Lung (tissue), 12 donors: ENCODE results near the gene GIPC2. TPM values are rescaled to one million over a fixed set of nuclear protein-coding genes. Genes with fewer than 3 reads are reported as not detected.
"Not testable (repeated sequence)": the region's sequence is repeated elsewhere in the genome, so short reads cannot be mapped to it uniquely, and the experiment has no call there.

ENCODE experiments used
- ATAC-seq: fragments of 200-7000 bp; cut with Tn5 transposase; one replicate; pipeline ENCODE4 v1.9.1; 2020; ENCODE audit warnings: moderate number of reproducible peaks; ENCODE audit not compliant: insufficient read depth, low FRiP score
- DNase-seq, 3 donors: peaks; one replicate each; pipeline ENCODE4 v3.0.0-alpha.2; 2013 to 2017
- H3K27ac ChIP-seq, 2 donors: one replicate each; pipeline ENCODE4 v1.5.1; 2013; ENCODE audit warnings: mild to moderate bottlenecking in 2 of 2, moderate library complexity in 2 of 2, control low read depth in 1 of 2, inconsistent platforms in 1 of 2, low read depth in 1 of 2, low read length in 1 of 2
- H3K27me3 ChIP-seq, 3 donors: one replicate each; pipeline ENCODE4 v1.5.1; 2013; ENCODE audit warnings: low read length in 2 of 3; ENCODE audit not compliant: control insufficient read depth in 3 of 3, insufficient read depth in 3 of 3
- H3K36me3 ChIP-seq, 4 donors: one replicate each; pipeline ENCODE4 v1.5.1; 2013; ENCODE audit warnings: low read length in 4 of 4, mild to moderate bottlenecking in 1 of 4, moderate library complexity in 1 of 4; ENCODE audit not compliant: control insufficient read depth in 4 of 4, insufficient read depth in 4 of 4
- H3K4me1 ChIP-seq, 5 donors: one replicate each; pipeline ENCODE4 v1.5.1; 2013; ENCODE audit warnings: low read length in 5 of 5, mild to moderate bottlenecking in 2 of 5, moderate library complexity in 1 of 5; ENCODE audit not compliant: control insufficient read depth in 5 of 5, insufficient read depth in 5 of 5
- H3K4me3 ChIP-seq: one replicate; pipeline ENCODE4 v1.5.1; 2013; ENCODE audit warnings: mild to moderate bottlenecking, control low read depth, moderate library complexity
- H3K9ac ChIP-seq, 2 donors: one replicate each; pipeline ENCODE4 v1.5.1; 2013; ENCODE audit warnings: low read length in 2 of 2, control low read depth in 1 of 2; ENCODE audit not compliant: insufficient read depth in 1 of 2
- H3K9me3 ChIP-seq, 4 donors: one replicate each; pipeline ENCODE4 v1.5.1; 2013; ENCODE audit warnings: low read length in 3 of 4, mild to moderate bottlenecking in 1 of 4, moderate library complexity in 1 of 4; ENCODE audit not compliant: control insufficient read depth in 4 of 4, insufficient read depth in 3 of 4
- CTCF ChIP-seq: IDR thresholded peaks from 2 replicates; pipeline ENCODE4 v1.5.1; 2012; ENCODE audit warnings: mild to moderate bottlenecking; ENCODE audit errors: control extremely low read depth, extremely low read depth
- WGBS, 2 donors: extraction: QIAGEN DNeasy Blood & Tissue Kit; methylation state at CpG; one replicate each; pipeline ENCODE4 v1.1.7; 2013; 5-methylcytosine and 5-hydroxymethylcytosine counted together
- polyA plus RNA-seq, 2 donors: library from polyadenylated mRNA; stranded (reverse); fragments of 200-250 nt; gene quantifications; one replicate each; pipeline ENCODE4 v1.2.1, GENCODE V29; 2013
- total RNA-seq, 2 donors: library from RNA; depleted of rRNA in 1 of 2; stranded (reverse); fragments of >200 nt in 1 of 2; gene quantifications; one replicate each; pipeline ENCODE4 v1.2.1, GENCODE V29; 2014 to 2021
- donor health status: control.
- donor health status: control.
- donor health status: Bipolar disorder and iron deficiency.
- donor health status: healthy.
- donor health status: DM: yes; HTN: yes; CAD: no.

GIPC2 gene
- total and polyA plus RNA-seq, 4 donors, result 0.94 to 2.5 (median 1.8) TPM

DNA sequence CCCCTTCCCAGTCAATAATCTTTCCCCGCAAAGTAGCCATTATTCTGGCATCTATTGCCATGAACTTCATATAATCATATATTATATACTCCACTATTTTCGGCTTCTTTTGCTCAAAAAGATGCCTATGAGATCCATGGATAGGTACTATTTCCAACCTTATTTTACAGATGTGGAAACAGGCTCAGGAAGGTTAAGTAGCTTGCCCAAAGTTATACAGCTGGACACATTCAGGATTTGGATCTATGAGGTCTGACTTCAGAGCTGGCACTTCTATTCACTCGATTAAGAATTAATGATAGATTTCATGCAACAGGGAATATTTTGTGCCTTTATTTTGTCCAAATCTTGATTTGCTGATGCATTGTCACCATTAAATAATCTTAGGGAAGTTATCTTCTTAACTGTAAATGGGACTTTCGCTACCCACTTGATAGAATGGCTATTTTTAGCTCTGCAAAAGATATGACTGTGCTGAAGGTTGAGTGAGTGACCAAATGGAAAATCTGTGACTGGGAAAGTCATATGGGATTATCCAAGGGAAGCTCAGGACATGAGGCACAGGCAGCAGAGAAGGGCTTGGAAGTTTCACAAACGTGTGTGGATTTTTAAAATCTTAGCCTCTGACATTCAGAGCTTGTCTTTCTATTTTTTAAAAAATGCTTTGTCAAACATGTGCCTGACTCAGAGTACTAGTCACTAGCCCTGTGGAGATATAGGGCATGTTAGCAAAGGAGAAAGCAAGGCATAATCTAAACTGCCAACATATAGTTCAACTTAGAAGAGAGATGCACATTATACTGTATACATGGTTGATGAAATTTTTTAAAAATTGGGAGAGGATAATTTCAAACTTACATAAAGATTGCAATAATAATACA is 36.5 kb downstream of the GIPC2 start:
- no peak for DNase-seq
- Histone ChIP-seq H3K4me1 (peaks cover 0 to 15% (median 0%) of the 10 kb centered on the region in 5 donors), H3K36me3 (no peaks in the 10 kb centered on the region), H3K27ac (peak overlapping the region in 1 of 2 donors; percentile 91), H3K9ac (no peak overlapping the region), H3K4me3 (no peak overlapping the region), H3K27me3 (no peaks in the 10 kb centered on the region), H3K9me3 (peaks cover 0 to 3% (median 0%) of the 10 kb centered on the region in 4 donors)
- no peak for TF ChIP-seq CTCF
- 88 to 92% methylated on average over 5 of the region's 5 CpGs for WGBS, 2 donors
- ATAC-seq, result no peak

- ATAC-seq, result not testable (repeated sequence)
Observed at GRCh38 chr1:78084639-78085038, 38.9 kb downstream of the GIPC2 start.

DNA sequence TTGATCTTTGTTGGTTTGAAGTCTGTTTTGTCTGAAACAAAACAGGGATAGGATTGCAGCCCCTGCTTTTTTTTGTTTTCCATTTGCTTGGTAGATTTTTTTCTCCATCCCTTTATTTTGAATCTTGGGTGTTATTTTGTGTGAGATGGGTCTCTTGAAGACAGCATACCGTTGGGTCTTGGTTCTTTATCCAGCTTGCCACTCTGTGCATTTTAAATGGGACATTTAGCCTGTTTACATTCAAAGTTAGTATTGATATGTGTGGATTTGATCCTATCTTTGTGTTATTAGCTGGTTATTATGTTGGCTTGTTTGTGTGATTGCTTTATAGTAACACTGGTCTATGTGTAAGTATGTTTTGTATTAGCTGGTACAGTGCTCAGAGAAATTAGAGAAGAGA is 40.9 kb downstream of the GIPC2 start:
- no peak overlapping the region for H3K4me3 ChIP-seq
- ATAC-seq (no peak), DNase-seq (no peak)
- H3K36me3 ChIP-seq, result no peaks in the 10 kb centered on the region
- 82 to 85% methylated on average over 1 of the region's 1 CpG for WGBS, 2 donors
- peaks cover 0 to 4% (median 0%) of the 10 kb centered on the region in 5 donors for H3K4me1 ChIP-seq
- H3K9ac ChIP-seq, result no peak overlapping the region
- no peak overlapping the region for H3K27ac ChIP-seq
- no peaks in the 10 kb centered on the region for H3K27me3 ChIP-seq
- peaks cover 0 to 3% (median 0%) of the 10 kb centered on the region in 4 donors for H3K9me3 ChIP-seq
- TF ChIP-seq CTCF, result no peak

More at GRCh38 chr1:78084639-78085038, 38.9 kb downstream of the GIPC2 start:
- not testable (repeated sequence) for H3K36me3 ChIP-seq, H3K4me3 ChIP-seq, H3K9me3 ChIP-seq, H3K27me3 ChIP-seq, H3K27ac ChIP-seq, DNase-seq, H3K4me1 ChIP-seq, H3K9ac ChIP-seq

GRCh38 chr1:78088015-78088414 is 42.2 kb downstream of the GIPC2 start:
- TF ChIP-seq CTCF, result no peak
- Histone ChIP-seq H3K27me3 (no peaks in the 10 kb centered on the region), H3K9ac (no peak overlapping the region), H3K4me3 (no peak overlapping the region), H3K36me3 (no peaks in the 10 kb centered on the region), H3K4me1 (peaks cover 0 to 6% (median 0%) of the 10 kb centered on the region in 5 donors), H3K27ac (no peak overlapping the region), H3K9me3 (peaks cover 0 to 3% (median 0%) of the 10 kb centered on the region in 4 donors)
- DNase-seq (no peak), ATAC-seq (no peak)
- 79 to 84% methylated on average over 2 of the region's 2 CpGs for WGBS, 2 donors
